C4-2B (cell line): ENCODE measurements around the gene ALDOA.

ENCODE experiments used
- ZFX ChIP-seq: fragments of 450-650 bp; IDR thresholded peaks from 2 replicates; pipeline ENCODE4 v1.6.1; 2017
- TF ChIP-seq, protein P1 (sequence below): fragments of 450-650 bp; conservative IDR thresholded peaks from 2 replicates; pipeline ENCODE4 v1.5.1; 2017; ENCODE audit warnings: mild to moderate bottlenecking

DNA sequence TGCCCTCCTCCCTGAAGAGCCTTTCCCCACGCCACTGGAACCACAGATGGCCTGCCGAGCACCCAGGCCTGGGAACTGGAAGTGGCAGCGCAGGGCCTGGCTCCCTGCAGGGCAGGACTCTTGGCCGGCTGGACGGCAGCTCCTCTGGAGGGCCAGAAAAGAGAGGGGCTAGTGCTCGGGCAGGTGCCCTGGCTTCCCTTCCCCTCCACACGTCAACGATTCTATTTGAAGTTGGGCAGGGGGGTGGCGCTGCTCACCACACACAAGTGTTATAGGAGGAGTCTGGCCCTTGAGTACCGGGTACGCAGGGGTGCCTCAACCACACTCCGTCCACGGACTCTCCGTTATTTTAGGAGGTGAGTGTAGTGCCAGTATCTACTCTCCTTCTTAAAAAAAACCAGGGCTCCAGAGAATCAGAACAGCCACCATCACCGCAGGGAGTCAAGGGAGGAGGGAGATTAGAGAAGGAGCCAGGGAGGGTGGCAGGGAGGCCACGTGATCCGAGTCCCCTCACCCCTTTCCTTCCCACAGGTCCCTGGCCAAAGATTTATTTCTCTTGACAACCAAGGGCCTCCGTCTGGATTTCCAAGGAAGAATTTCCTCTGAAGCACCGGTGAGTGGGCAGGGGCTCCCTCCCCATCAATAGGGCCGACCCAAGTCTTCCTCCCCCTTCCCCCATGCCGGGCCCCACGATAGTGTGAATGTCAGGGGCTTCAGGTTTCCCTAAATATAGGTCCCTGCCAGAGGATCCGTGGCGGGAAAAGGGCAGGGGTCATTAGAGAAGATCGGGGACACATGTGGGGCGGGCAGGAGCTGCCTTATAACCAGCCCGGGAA, 1.4 kb upstream of the ALDOA start:
- TF ChIP-seq, protein P1, sequence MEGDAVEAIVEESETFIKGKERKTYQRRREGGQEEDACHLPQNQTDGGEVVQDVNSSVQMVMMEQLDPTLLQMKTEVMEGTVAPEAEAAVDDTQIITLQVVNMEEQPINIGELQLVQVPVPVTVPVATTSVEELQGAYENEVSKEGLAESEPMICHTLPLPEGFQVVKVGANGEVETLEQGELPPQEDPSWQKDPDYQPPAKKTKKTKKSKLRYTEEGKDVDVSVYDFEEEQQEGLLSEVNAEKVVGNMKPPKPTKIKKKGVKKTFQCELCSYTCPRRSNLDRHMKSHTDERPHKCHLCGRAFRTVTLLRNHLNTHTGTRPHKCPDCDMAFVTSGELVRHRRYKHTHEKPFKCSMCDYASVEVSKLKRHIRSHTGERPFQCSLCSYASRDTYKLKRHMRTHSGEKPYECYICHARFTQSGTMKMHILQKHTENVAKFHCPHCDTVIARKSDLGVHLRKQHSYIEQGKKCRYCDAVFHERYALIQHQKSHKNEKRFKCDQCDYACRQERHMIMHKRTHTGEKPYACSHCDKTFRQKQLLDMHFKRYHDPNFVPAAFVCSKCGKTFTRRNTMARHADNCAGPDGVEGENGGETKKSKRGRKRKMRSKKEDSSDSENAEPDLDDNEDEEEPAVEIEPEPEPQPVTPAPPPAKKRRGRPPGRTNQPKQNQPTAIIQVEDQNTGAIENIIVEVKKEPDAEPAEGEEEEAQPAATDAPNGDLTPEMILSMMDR = peak; percentile 37
- no peak; the same call in 1 of the 2 replicates for TF ChIP-seq ZFX
